ENCODE measurements around the gene GPR18.
"Not testable (repeated sequence)": the region's sequence is repeated elsewhere in the genome, so short reads cannot be mapped to it uniquely, and the experiment has no call there.

Gene GPR18

GRCh38 chr13:99250982-99251825 is 7.0 kb downstream of the GPR18 start:
- no peaks in the 10 kb centered on the region for H3K4me1 ChIP-seq (ENCODE audit: insufficient read depth, poor library complexity, severe bottlenecking)
- peaks cover 45% of the 10 kb centered on the region for H3K36me3 ChIP-seq (ENCODE audit: low read depth)
- ATAC-seq (ENCODE audit: low read depth): no peak

GRCh38 chr13:99249606-99250005 is 8.6 kb downstream of the GPR18 start:
- not testable (repeated sequence) for DNase-seq (ENCODE audit: low spot score); H3K4me1 ChIP-seq (ENCODE audit: insufficient read depth, poor library complexity, severe bottlenecking); H3K27ac ChIP-seq (ENCODE audit: poor library complexity, severe bottlenecking); H3K9me3 ChIP-seq (ENCODE audit: severe bottlenecking); ATAC-seq (ENCODE audit: low read depth); H3K27me3 ChIP-seq (ENCODE audit: insufficient read depth, poor library complexity, severe bottlenecking); H3K4me3 ChIP-seq (ENCODE audit: severe bottlenecking)
- H3K36me3 ChIP-seq (ENCODE audit: low read depth): peaks cover 47% of the 10 kb centered on the region

More at GRCh38 chr13:99250982-99251825, 7.0 kb downstream of the GPR18 start:
- no peaks in the 10 kb centered on the region for H3K9me3 ChIP-seq (ENCODE audit: severe bottlenecking)
- no peak overlapping the region for H3K27ac ChIP-seq (ENCODE audit: poor library complexity, severe bottlenecking)
- TF ChIP-seq CTCF (IDR thresholded peaks at IDR 0.05; ENCODE audit: poor library complexity, severe bottlenecking): no peak
- H3K27me3 ChIP-seq (ENCODE audit: insufficient read depth, poor library complexity, severe bottlenecking): no peaks in the 10 kb centered on the region
- no peak for DNase-seq (ENCODE audit: low spot score)
- H3K4me3 ChIP-seq (ENCODE audit: severe bottlenecking): no peak overlapping the region

- H3K36me3 ChIP-seq (ENCODE audit: low read depth): peaks cover 47% of the 10 kb centered on the region
- not testable (repeated sequence) for DNase-seq (ENCODE audit: low spot score); H3K4me3 ChIP-seq (ENCODE audit: severe bottlenecking); H3K4me1 ChIP-seq (ENCODE audit: insufficient read depth, poor library complexity, severe bottlenecking); H3K27me3 ChIP-seq (ENCODE audit: insufficient read depth, poor library complexity, severe bottlenecking); H3K27ac ChIP-seq (ENCODE audit: poor library complexity, severe bottlenecking); ATAC-seq (ENCODE audit: low read depth); H3K9me3 ChIP-seq (ENCODE audit: severe bottlenecking)
Observed at GRCh38 chr13:99249178-99249577, 9.0 kb downstream of the GPR18 start.

- Histone ChIP-seq H3K9me3 (ENCODE audit: severe bottlenecking) (no peaks in the 10 kb centered on the region), H3K36me3 (ENCODE audit: low read depth) (peaks cover 51% of the 10 kb centered on the region), H3K4me1 (ENCODE audit: insufficient read depth, poor library complexity, severe bottlenecking) (no peaks in the 10 kb centered on the region), H3K4me3 (ENCODE audit: severe bottlenecking) (no peak overlapping the region), H3K27ac (ENCODE audit: poor library complexity, severe bottlenecking) (no peak overlapping the region), H3K27me3 (ENCODE audit: insufficient read depth, poor library complexity, severe bottlenecking) (no peaks in the 10 kb centered on the region)
- no peak for DNase-seq (ENCODE audit: low spot score)
- ATAC-seq (ENCODE audit: low read depth): no peak
- no peak for TF ChIP-seq CTCF (IDR thresholded peaks at IDR 0.05; ENCODE audit: poor library complexity, severe bottlenecking)
Observed at GRCh38 chr13:99246100-99246499, 12.1 kb downstream of the GPR18 start.

GRCh38 chr13:99237981-99238662 is 20.1 kb downstream of the GPR18 start:
- ATAC-seq (ENCODE audit: low read depth): no peak
- H3K9me3 ChIP-seq (ENCODE audit: severe bottlenecking): no peaks in the 10 kb centered on the region
- no peaks in the 10 kb centered on the region for H3K4me1 ChIP-seq (ENCODE audit: insufficient read depth, poor library complexity, severe bottlenecking)
- no peaks in the 10 kb centered on the region for H3K27me3 ChIP-seq (ENCODE audit: insufficient read depth, poor library complexity, severe bottlenecking)
- TF ChIP-seq CTCF (IDR thresholded peaks at IDR 0.05; ENCODE audit: poor library complexity, severe bottlenecking): no peak
- no peak overlapping the region for H3K4me3 ChIP-seq (ENCODE audit: severe bottlenecking)
- peaks cover 29% of the 10 kb centered on the region for H3K36me3 ChIP-seq (ENCODE audit: low read depth)
- H3K27ac ChIP-seq (ENCODE audit: poor library complexity, severe bottlenecking): no peak overlapping the region
- no peak for DNase-seq (ENCODE audit: low spot score)
